Testis (tissue), 2 donors: ENCODE results near the gene CORIN.

ENCODE experiments used
- POLR2A ChIP-seq: fragments of 450-650 bp; IDR thresholded peaks from one replicate; pipeline ENCODE4 v1.6.1; 2017; ENCODE audit warnings: antibody characterized with exemption, mild to moderate bottlenecking, moderate library complexity
- TF ChIP-seq, protein P1 (sequence below), 3 experiments: fragments of 450-650 bp in 2 of 3; fragments of 200-600 bp in 1 of 3; sonication (generic) in 1 of 3; IDR thresholded peaks; one replicate each; pipeline ENCODE4 v1.5.1; 2016 to 2019; ENCODE audit warnings: antibody characterized with exemption in 3 of 3, mild to moderate bottlenecking in 2 of 3, moderate library complexity in 1 of 3

GRCh38 chr4:47718696-47719095, 119.2 kb downstream of the CORIN start:
- TF ChIP-seq, protein P1, sequence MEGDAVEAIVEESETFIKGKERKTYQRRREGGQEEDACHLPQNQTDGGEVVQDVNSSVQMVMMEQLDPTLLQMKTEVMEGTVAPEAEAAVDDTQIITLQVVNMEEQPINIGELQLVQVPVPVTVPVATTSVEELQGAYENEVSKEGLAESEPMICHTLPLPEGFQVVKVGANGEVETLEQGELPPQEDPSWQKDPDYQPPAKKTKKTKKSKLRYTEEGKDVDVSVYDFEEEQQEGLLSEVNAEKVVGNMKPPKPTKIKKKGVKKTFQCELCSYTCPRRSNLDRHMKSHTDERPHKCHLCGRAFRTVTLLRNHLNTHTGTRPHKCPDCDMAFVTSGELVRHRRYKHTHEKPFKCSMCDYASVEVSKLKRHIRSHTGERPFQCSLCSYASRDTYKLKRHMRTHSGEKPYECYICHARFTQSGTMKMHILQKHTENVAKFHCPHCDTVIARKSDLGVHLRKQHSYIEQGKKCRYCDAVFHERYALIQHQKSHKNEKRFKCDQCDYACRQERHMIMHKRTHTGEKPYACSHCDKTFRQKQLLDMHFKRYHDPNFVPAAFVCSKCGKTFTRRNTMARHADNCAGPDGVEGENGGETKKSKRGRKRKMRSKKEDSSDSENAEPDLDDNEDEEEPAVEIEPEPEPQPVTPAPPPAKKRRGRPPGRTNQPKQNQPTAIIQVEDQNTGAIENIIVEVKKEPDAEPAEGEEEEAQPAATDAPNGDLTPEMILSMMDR (IDR thresholded peaks at IDR 0.05): no peak
- TF ChIP-seq POLR2A: no peak
